IMR-90 (cell line): ENCODE measurements around the gene PTAR1. TPM values are rescaled to one million over a fixed set of nuclear protein-coding genes. Genes with fewer than 3 reads are reported as not detected.

Source experiments
- ATAC-seq: fragments of 200-7000 bp; cut with Tn5 transposase; 2 replicates; pipeline ENCODE4 v1.9.1; 2020; ENCODE audit warnings: low read depth, mild to moderate bottlenecking, moderate library complexity
- BruUV-seq: library from RNA; stranded (reverse); fragments of 400-500 nt; replicated peaks from 2 replicates; lab custom pipeline; 2021; lab: Mats Ljungman, UMichigan
- CTCF ChIA-PET: fragments of 300-600 bp; formaldehyde crosslinking; extraction: SDS; loops from one replicate; lab custom pipeline; 2021; ENCODE audit warnings: antibody characterized with exemption; lab: Yijun Ruan, JAX
- POLR2A ChIA-PET: fragments of 300-600 bp; sonication (Branson Sonifier 250); formaldehyde crosslinking; loops from one replicate; lab custom pipeline; 2022; ENCODE audit warnings: antibody characterized with exemption; ENCODE audit not compliant: unreplicated experiment; lab: Charles Lee
- DNase-seq: peaks from one replicate; pipeline ENCODE4 v3.0.0; 2013
- H2AFZ ChIP-seq: replicated peaks from 2 replicates; pipeline ENCODE3; 2013; ENCODE audit warnings: low read length, mild to moderate bottlenecking; ENCODE audit not compliant: poor library complexity
- H2AK5ac ChIP-seq: 2 replicates; pipeline ENCODE4 v1.6.1; 2013; ENCODE audit warnings: low read depth, low read length, inconsistent platforms
- H2AK9ac ChIP-seq: replicated peaks from 2 replicates; pipeline ENCODE3; 2013; ENCODE audit warnings: mild to moderate bottlenecking, low read depth, low read length, moderate library complexity; ENCODE audit not compliant: poor library complexity
- H2BK120ac ChIP-seq: 2 replicates; pipeline ENCODE4 v1.6.1; 2013; ENCODE audit warnings: low read depth, low read length, inconsistent platforms
- H2BK15ac ChIP-seq: 3 replicates; pipeline ENCODE4 v1.6.1; 2013; ENCODE audit warnings: low read depth, low read length, inconsistent platforms
- H2BK20ac ChIP-seq: 2 replicates; pipeline ENCODE4 v1.6.1; 2013; ENCODE audit warnings: low read depth, mild to moderate bottlenecking, inconsistent platforms, low read length, moderate library complexity
- H2BK5ac ChIP-seq: 2 replicates; pipeline ENCODE4 v1.6.1; 2013; ENCODE audit warnings: mild to moderate bottlenecking, low read depth, low read length, inconsistent platforms; ENCODE audit not compliant: poor library complexity, severe bottlenecking
- H3K14ac ChIP-seq: replicated peaks from 2 replicates; pipeline ENCODE4 v1.6.1; 2013; ENCODE audit warnings: low read depth, low read length, inconsistent platforms
- H3K18ac ChIP-seq: 2 replicates; pipeline ENCODE4 v1.6.1; 2013; ENCODE audit warnings: low read depth, low read length, control low read depth
- H3K23ac ChIP-seq: 2 replicates; pipeline ENCODE4 v1.6.1; 2013; ENCODE audit warnings: low read depth, low read length, inconsistent platforms
- H3K27ac ChIP-seq: 2 replicates; pipeline ENCODE4 v1.5.1; 2013; ENCODE audit warnings: mild to moderate bottlenecking, control low read depth, low read length; ENCODE audit not compliant: insufficient read depth
- H3K27me3 ChIP-seq: 2 replicates; pipeline ENCODE4 v1.6.1; 2013; ENCODE audit warnings: low read length; ENCODE audit not compliant: control insufficient read depth, insufficient read depth
- H3K36me3 ChIP-seq: 2 replicates; pipeline ENCODE4 v1.6.1; 2013; ENCODE audit warnings: low read length, mixed read lengths; ENCODE audit not compliant: control insufficient read depth, insufficient read depth
- H3K4ac ChIP-seq: 2 replicates; pipeline ENCODE4 v1.6.1; 2013; ENCODE audit warnings: low read depth, low read length, inconsistent platforms
- H3K4me1 ChIP-seq: 2 replicates; pipeline ENCODE4 v1.6.1; 2013; ENCODE audit warnings: low read length, mixed read lengths; ENCODE audit not compliant: control insufficient read depth, insufficient read depth
- H3K4me2 ChIP-seq: 2 replicates; pipeline ENCODE4 v1.6.1; 2013; ENCODE audit warnings: low read depth, mild to moderate bottlenecking, control low read depth, low read length, moderate library complexity
- H3K4me3 ChIP-seq: 2 replicates; pipeline ENCODE4 v1.5.1; 2013; ENCODE audit warnings: low read depth, mild to moderate bottlenecking, control low read depth, low read length, moderate library complexity; ENCODE audit not compliant: insufficient read depth
- H3K56ac ChIP-seq: 2 replicates; pipeline ENCODE4 v1.6.1; 2013; ENCODE audit warnings: low read length, inconsistent platforms; ENCODE audit not compliant: insufficient read depth; ENCODE audit errors: extremely low read depth
- H3K79me1 ChIP-seq, 2 experiments: 2 replicates each; pipeline ENCODE4 v1.6.1; 2013; ENCODE audit warnings: low read length in 2 of 2, inconsistent platforms in 1 of 2, low read depth in 1 of 2
- H3K9ac ChIP-seq: 2 replicates; pipeline ENCODE4 v1.6.1; 2013; ENCODE audit warnings: low read depth, low read length, control low read depth
- H3K9me1 ChIP-seq: 2 replicates; pipeline ENCODE4 v1.6.1; 2013; ENCODE audit warnings: low read length, inconsistent platforms; ENCODE audit not compliant: insufficient read depth
- H3K9me3 ChIP-seq: 2 replicates; pipeline ENCODE4 v1.6.1; 2013; ENCODE audit warnings: low read length; ENCODE audit not compliant: control insufficient read depth, insufficient read depth
- H4K20me1 ChIP-seq: 2 replicates; pipeline ENCODE4 v1.6.1; 2013; ENCODE audit warnings: low read length, inconsistent platforms; ENCODE audit not compliant: insufficient read depth
- H4K5ac ChIP-seq: 2 replicates; pipeline ENCODE4 v1.6.1; 2013; ENCODE audit warnings: mild to moderate bottlenecking, low read depth, low read length, control low read depth
- H4K8ac ChIP-seq, 2 experiments: 2 replicates each; pipeline ENCODE4 v1.6.1; 2013; ENCODE audit warnings: low read depth in 2 of 2, low read length in 2 of 2, control low read depth in 1 of 2, inconsistent platforms in 1 of 2
- H4K91ac ChIP-seq: 2 replicates; pipeline ENCODE4 v1.6.1; 2013; ENCODE audit warnings: low read depth, low read length, inconsistent platforms; ENCODE audit not compliant: insufficient read depth
- BHLHE40 ChIP-seq: fragments of 150-350 bp; IDR thresholded peaks from 2 replicates; pipeline ENCODE4 v1.6.1; 2016; ENCODE audit warnings: mild to moderate bottlenecking, low read depth, low read length
- CEBPB ChIP-seq: IDR thresholded peaks from 2 replicates; pipeline ENCODE4 v1.6.1; 2012; ENCODE audit warnings: low read depth, low read length, improper control_type of control experiment
- FOS ChIP-seq: fragments of 150-350 bp; IDR thresholded peaks from 2 replicates; pipeline ENCODE4 v1.6.1; 2016; ENCODE audit warnings: low read depth, low read length
- MAFK ChIP-seq: IDR thresholded peaks from 2 replicates; pipeline ENCODE4 v1.6.1; 2012; ENCODE audit warnings: low read depth, low read length, improper control_type of control experiment
- POLR2A ChIP-seq: IDR thresholded peaks from 2 replicates; pipeline ENCODE4 v1.6.1; 2012; ENCODE audit warnings: mild to moderate bottlenecking, low read depth, low read length
- RAD21 ChIP-seq: IDR thresholded peaks from 2 replicates; pipeline ENCODE4 v1.6.1; 2012; ENCODE audit warnings: low read length, improper control_type of control experiment
- SMC3 ChIP-seq: fragments of 150-350 bp; IDR thresholded peaks from 2 replicates; pipeline ENCODE4 v1.6.1; 2016; ENCODE audit warnings: low read depth, mild to moderate bottlenecking, antibody characterized with exemption, low read length, moderate library complexity
- dilution Hi-C: fragments of 300-500 bp; cut with HindIII; formaldehyde crosslinking; loops from one replicate; pipeline ENCODE4 v1.14.3; 2018; ENCODE audit warnings: low sequenced_read_pairs; ENCODE audit not compliant: unreplicated experiment
- in situ Hi-C: fragments of 300-500 bp; cut with MboI; formaldehyde crosslinking; loops from 3 replicates; pipeline ENCODE4 v1.14.3; 2019; ENCODE audit warnings: low sequenced_read_pairs, inconsistent platforms, mixed read lengths
- intact Hi-C: fragments of 100-400 bp; cut with micrococcal nuclease; formaldehyde crosslinking; loops from 2 replicates; pipeline ENCODE4 v1.10.0; 2022
- polyA plus RNA-seq, 3 experiments: library from polyadenylated mRNA; depleted of rRNA; stranded (reverse); fragments of >200 nt; gene quantifications; 2 replicates each; pipeline ENCODE4 v1.2.3, GENCODE V29; 2012; ENCODE audit warnings: low replicate concordance in 1 of 3
- total RNA-seq: library from RNA; depleted of rRNA; stranded (reverse); fragments of >200 nt; gene quantifications from 2 replicates; pipeline ENCODE4 v1.2.3, GENCODE V29; 2012
- TF ChIP-seq, protein P1 (sequence below): conservative IDR thresholded peaks from 2 replicates; pipeline ENCODE4 v1.5.1; 2012; ENCODE audit warnings: mild to moderate bottlenecking, low read depth, low read length, improper control_type of control experiment

The PTAR1 gene
- total and polyA plus RNA-seq, 2 of the 4 experiments (the other 2 are of a cell fraction), result 10.6 to 110 TPM

- no peak overlapping the region for H3K27ac ChIP-seq
- no peak overlapping the region for H3K4me2 ChIP-seq
- no peak overlapping the region for H2BK15ac ChIP-seq
- ATAC-seq (peak; percentile 81), DNase-seq (peak; percentile 78)
- H4K5ac ChIP-seq, result no peak overlapping the region
- no peaks in the 10 kb centered on the region for H3K36me3 ChIP-seq
- H4K91ac ChIP-seq, result no peak overlapping the region
- H3K79me1 ChIP-seq, result no peaks in the 10 kb centered on the region
- H3K9me3 ChIP-seq, result no peaks in the 10 kb centered on the region
- H2BK5ac ChIP-seq, result no peak overlapping the region
- H4K8ac ChIP-seq, result no peak overlapping the region
- no peak overlapping the region for H3K56ac ChIP-seq
- no peak overlapping the region for H2AK9ac ChIP-seq
- no peak overlapping the region for H2AK5ac ChIP-seq
- BruUV-seq, result no TSS peak
- ChIA-PET POLR2A (no interaction called here), CTCF (interaction anchor here (0.9 to 1.4 kb wide), 3 partner anchors 13 to 24 kb away, joined by 3 to 5 read pairs (median 3); no protein-coding TSS in a partner anchor)
- no peak overlapping the region for H2BK120ac ChIP-seq
- no peak overlapping the region for H3K23ac ChIP-seq
- peaks cover 3% of the 10 kb centered on the region; the same call in 1 of the 2 replicates for H3K27me3 ChIP-seq
- H3K9me1 ChIP-seq, result no peaks in the 10 kb centered on the region
- H3K4ac ChIP-seq, result no peak overlapping the region
- no peaks in the 10 kb centered on the region for H4K20me1 ChIP-seq
- H2BK20ac ChIP-seq, result no peak overlapping the region
- intact Hi-C loops, result loop anchor here (10.0 kb wide), 1 partner anchor 221 kb away; no protein-coding TSS in a partner anchor
- TF ChIP-seq MAFK (no peak), BHLHE40 (no peak), RAD21 (peak; percentile 44), CEBPB (no peak), SMC3 (peak; percentile 29; the same call in 1 of the 2 replicates), POLR2A (no peak), FOS (no peak)
- TF ChIP-seq, protein P1, sequence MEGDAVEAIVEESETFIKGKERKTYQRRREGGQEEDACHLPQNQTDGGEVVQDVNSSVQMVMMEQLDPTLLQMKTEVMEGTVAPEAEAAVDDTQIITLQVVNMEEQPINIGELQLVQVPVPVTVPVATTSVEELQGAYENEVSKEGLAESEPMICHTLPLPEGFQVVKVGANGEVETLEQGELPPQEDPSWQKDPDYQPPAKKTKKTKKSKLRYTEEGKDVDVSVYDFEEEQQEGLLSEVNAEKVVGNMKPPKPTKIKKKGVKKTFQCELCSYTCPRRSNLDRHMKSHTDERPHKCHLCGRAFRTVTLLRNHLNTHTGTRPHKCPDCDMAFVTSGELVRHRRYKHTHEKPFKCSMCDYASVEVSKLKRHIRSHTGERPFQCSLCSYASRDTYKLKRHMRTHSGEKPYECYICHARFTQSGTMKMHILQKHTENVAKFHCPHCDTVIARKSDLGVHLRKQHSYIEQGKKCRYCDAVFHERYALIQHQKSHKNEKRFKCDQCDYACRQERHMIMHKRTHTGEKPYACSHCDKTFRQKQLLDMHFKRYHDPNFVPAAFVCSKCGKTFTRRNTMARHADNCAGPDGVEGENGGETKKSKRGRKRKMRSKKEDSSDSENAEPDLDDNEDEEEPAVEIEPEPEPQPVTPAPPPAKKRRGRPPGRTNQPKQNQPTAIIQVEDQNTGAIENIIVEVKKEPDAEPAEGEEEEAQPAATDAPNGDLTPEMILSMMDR, result peak; percentile 45
- no peak overlapping the region for H3K18ac ChIP-seq
- H3K9ac ChIP-seq, result no peak overlapping the region
- no peak overlapping the region for H3K4me3 ChIP-seq
- in situ Hi-C loops, result no loop called here
- no peak overlapping the region for H3K14ac ChIP-seq
- dilution Hi-C loops, result no loop called here
- no peak overlapping the region for H2AFZ ChIP-seq
- H3K4me1 ChIP-seq, result no peaks in the 10 kb centered on the region; the same call in 1 of the 2 replicates
Measured at GRCh38 chr9:69785757-69786156, 25.9 kb upstream of the PTAR1 start.
